Activated CD8-positive, alpha-beta memory T cell treated with anti-CD3 and anti-CD28 coated beads, Interleukin-2, amount 50 U/mL, for 24 hours (primary cell): ENCODE data around the gene DNAAF2.

ENCODE experiments used
- DNase-seq: peaks from one replicate; pipeline ENCODE4 v3.0.0-alpha.2; 2020; ENCODE audit errors: extremely low read depth

Gene DNAAF2

DNA sequence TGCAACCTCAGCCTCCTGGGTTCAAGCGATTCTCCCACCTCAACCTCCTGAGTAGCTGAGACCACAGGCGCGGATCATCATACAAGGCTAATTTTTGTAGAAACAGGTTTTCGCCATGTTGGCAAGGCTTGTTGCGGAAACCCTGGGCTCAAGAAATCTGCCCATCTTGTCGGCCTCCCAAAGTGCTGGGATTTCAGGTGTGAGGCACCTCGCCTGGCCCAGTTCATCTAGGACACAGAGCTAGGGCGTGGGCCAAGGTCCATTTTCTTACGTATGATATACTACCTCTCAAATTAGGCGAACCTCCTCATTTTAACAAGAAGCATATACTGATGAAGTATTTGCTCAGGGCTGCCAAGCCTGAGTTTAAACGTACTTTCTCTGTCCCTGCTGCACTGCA is 51.0 kb downstream of the DNAAF2 start:
- no peak for DNase-seq

DNA sequence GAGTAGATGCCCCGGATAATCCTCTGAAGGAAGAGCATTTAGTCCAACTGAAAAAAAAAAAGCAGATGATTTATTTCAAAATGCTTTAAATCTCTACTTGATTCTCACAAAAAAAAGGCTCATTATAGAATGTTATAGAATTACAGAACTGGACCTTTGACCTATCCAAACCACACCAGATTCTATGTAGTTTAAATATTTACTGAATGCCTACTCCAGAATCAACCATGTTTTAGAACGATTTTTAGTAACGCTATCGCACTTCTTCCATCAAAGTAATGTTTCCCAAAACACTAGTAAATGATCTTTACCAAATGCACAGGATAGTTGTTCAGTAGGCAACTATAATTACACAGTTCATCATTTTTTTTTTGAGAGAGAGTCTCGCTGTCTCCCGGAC is 51.4 kb downstream of the DNAAF2 start:
- DNase-seq: no peak

DNA sequence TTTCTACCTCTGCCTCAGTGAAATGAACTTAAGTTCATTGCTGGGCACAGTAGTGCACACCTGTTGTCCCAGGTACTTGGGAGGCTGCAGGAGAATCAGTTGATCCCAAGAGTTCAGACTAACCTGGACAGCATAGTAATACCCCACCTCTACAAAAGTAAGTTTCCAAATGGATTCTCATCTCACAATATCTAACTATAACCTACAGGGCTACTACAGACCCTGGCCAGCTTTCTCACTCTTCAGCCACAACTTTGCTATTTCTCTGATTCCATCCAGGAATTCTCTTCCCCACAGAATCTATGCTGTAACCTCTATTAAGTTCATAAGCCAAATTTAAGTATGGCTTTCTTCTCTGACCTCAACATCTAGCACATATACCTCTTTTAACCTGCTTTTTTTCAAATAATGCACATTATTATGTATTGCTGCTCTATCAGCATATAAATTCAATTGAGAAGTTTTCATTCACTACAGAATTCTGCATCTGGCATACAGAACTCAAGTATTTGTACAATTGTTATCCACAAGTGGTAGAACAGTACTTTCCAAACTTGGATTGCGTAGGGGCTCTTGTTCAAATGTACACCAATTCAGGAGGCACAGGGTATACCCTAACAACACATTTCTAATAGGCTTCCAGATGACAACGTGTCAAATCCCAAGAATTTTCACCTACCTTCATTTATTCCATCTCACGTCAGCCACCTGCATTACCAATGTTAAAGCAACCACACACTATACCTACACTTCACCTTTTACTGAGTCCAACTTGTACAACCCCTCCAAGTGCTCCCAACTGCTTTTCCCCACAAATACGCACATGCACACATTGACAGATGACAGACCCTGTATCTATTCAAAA is 52.7 kb downstream of the DNAAF2 start:
- DNase-seq: no peak

DNA sequence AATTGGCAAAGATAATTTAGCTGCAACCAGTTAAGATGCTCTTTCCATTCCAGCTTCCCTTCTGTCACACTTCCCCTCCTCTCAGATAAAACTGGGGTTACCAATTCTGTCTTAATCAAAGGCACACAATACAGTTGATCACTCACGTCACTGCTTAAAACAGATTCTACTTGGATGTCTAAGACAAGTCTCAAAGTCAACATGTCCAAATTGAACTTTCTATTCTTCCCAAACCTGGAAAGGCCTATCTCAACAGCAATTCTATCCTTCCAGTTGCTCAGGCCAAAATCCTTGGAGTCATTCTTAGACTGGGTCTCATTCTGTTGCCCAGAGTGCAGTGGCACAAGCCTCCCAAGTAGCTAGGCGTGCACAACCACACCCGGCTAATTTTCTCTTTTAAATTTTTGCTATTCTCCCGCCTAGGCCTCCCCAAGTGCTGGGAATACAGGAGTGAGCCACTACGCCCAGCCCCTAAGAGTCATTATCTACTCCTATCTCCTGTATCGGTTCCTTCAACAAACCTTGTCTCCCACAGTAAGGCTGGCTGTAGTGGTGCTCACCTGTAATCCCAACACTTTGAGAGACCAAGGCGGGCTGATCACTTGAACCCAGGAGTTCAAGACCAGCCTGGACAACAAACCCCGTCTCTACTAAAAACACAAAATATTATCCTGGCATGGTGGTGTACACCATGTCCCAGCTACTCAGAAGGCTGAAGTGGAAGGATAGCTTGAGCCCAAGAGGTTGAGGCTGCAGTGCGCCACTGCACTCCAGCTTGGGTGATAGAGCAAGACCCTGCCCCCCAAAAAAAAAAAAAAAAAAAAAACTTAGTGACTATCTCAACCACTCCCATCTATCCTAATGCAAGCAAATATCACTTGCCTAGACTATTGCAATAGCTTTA is 53.6 kb downstream of the DNAAF2 start:
- no peak for DNase-seq

DNA sequence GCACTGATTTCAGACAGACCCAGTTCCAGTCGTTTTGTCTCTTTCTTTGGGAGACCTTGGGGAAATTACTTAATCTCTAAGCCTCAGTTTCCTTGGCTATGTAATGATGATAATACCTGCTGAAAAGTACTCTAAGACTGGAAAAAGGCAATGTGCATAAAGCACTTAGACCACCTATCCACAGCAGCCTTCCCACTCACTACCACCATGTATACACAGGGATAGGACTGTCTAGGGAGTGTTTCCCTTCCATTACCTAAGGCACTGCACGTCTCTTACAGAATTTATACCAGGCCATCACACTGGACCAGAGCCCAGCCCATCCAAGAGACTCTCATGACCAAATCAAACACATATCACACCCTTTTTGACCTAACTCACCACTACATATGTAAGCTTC is 55.2 kb downstream of the DNAAF2 start:
- no peak for DNase-seq

DNA sequence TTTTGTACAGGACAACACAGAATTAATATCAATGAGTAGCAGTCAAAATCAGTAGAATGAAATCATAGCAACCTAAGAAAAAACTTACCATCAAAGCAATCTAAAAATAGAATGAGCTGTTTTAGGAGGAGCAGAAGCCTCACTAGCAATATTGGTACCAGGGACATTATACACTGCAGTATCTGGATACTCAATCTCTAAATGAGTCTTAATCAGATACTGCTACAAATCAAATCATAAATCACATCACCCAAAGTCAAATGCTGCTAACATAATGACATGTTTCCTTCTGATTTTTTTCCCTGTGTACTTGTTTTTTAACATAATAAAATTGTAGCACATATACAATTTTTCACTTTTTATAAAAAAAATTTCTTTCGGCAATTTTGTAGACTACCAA is 56.9 kb downstream of the DNAAF2 start:
- DNase-seq: no peak
